GM23338 (cell line): ENCODE data around the gene NCS1. TPM values are rescaled to one million over a fixed set of nuclear protein-coding genes. Genes with fewer than 3 reads are reported as not detected.

ENCODE experiments used
- ATAC-seq: fragments of 200-7000 bp; cut with Tn5 transposase; 3 replicates; pipeline ENCODE4 v1.9.1; 2020
- DNase-seq: peaks from one replicate; pipeline ENCODE4 v3.0.0-alpha.2; 2015; ENCODE audit warnings: low spot score
- H2AFZ ChIP-seq: fragments of 200-600 bp; sonication (generic); 2 replicates; pipeline ENCODE4 v1.8.0; 2016; ENCODE audit warnings: antibody characterized with exemption, mild to moderate bottlenecking, moderate library complexity
- H3F3A ChIP-seq: fragments of 200-600 bp; sonication (generic); replicated peaks from 2 replicates; pipeline ENCODE4 v1.8.0; 2017; ENCODE audit warnings: antibody characterized with exemption, mixed run types, low read depth
- H3K27ac ChIP-seq: fragments of 200-600 bp; sonication (generic); 2 replicates; pipeline ENCODE4 v1.6.1; 2016; ENCODE audit warnings: low read depth
- H3K27me3 ChIP-seq: fragments of 200-600 bp; sonication (generic); 2 replicates; pipeline ENCODE4 v1.8.0; 2016; ENCODE audit warnings: mild to moderate bottlenecking, mixed run types, moderate library complexity; ENCODE audit not compliant: insufficient read depth
- H3K36me3 ChIP-seq: fragments of 200-600 bp; sonication (generic); 2 replicates; pipeline ENCODE4 v1.8.0; 2016; ENCODE audit warnings: mild to moderate bottlenecking; ENCODE audit not compliant: insufficient read depth
- H3K4me1 ChIP-seq: fragments of 200-600 bp; sonication (generic); 2 replicates; pipeline ENCODE4 v1.8.0; 2016; ENCODE audit warnings: mild to moderate bottlenecking, moderate library complexity; ENCODE audit not compliant: insufficient read depth
- H3K4me2 ChIP-seq: fragments of 200-600 bp; sonication (generic); 2 replicates; pipeline ENCODE4 v1.7.1; 2017; ENCODE audit warnings: mixed run types
- H3K4me3 ChIP-seq: fragments of 200-600 bp; sonication (generic); 2 replicates; pipeline ENCODE4 v1.6.1; 2016; ENCODE audit warnings: mixed run types
- H3K79me2 ChIP-seq: fragments of 200-600 bp; sonication (generic); replicated peaks from 2 replicates; pipeline ENCODE4 v1.8.0; 2017; ENCODE audit warnings: mild to moderate bottlenecking; ENCODE audit not compliant: insufficient read depth
- H3K9me2 ChIP-seq: fragments of 200-600 bp; sonication (generic); 2 replicates; pipeline ENCODE4 v1.8.0; 2017; ENCODE audit not compliant: insufficient read depth
- H4K20me1 ChIP-seq: fragments of 200-600 bp; sonication (generic); replicated peaks from 2 replicates; pipeline ENCODE4 v1.8.0; 2017; ENCODE audit warnings: mild to moderate bottlenecking; ENCODE audit not compliant: insufficient read depth
- H3K27ac Mint-ChIP-seq: 2 replicates; pipeline ENCODE4 v1.8.0; 2020; ENCODE audit warnings: inconsistent platforms, mild to moderate bottlenecking, moderate library complexity, mixed read lengths
- H3K27me3 Mint-ChIP-seq: 3 replicates; pipeline ENCODE4 v1.8.0; 2022; ENCODE audit warnings: low read depth, mild to moderate bottlenecking, moderate library complexity, mixed read lengths, inconsistent platforms; ENCODE audit not compliant: insufficient read depth, poor library complexity
- H3K36me3 Mint-ChIP-seq: 3 replicates; pipeline ENCODE4 v1.8.0; 2021; ENCODE audit warnings: low read depth, mild to moderate bottlenecking, inconsistent platforms, moderate library complexity, mixed read lengths
- H3K4me1 Mint-ChIP-seq: 3 replicates; pipeline ENCODE4 v1.8.0; 2020; ENCODE audit warnings: mild to moderate bottlenecking, inconsistent platforms, mixed read lengths
- H3K4me3 Mint-ChIP-seq: 3 replicates; pipeline ENCODE4 v1.8.0; 2021; ENCODE audit warnings: moderate library complexity, mild to moderate bottlenecking, inconsistent platforms, mixed read lengths
- H3K9me3 Mint-ChIP-seq: 3 replicates; pipeline ENCODE4 v1.8.0; 2020; ENCODE audit warnings: moderate library complexity, mild to moderate bottlenecking, inconsistent platforms, mixed read lengths
- EZH2 ChIP-seq: fragments of 200-600 bp; sonication (generic); IDR thresholded peaks from one replicate; pipeline ENCODE4 v1.8.0; 2017; ENCODE audit warnings: antibody characterized with exemption, mild to moderate bottlenecking, low read depth; ENCODE audit not compliant: unreplicated experiment
- EZH2phosphoT487 ChIP-seq: fragments of 200-600 bp; sonication (generic); IDR thresholded peaks from one replicate; pipeline ENCODE4 v1.8.1; 2018; ENCODE audit warnings: antibody characterized with exemption; ENCODE audit not compliant: unreplicated experiment
- JUNB ChIP-seq: IDR thresholded peaks from one replicate; pipeline ENCODE4 v1.6.1; 2016; ENCODE audit warnings: antibody characterized with exemption; ENCODE audit not compliant: unreplicated experiment
- STAT1 ChIP-seq: IDR thresholded peaks from one replicate; pipeline ENCODE4 v1.6.1; 2016; ENCODE audit warnings: antibody characterized with exemption; ENCODE audit not compliant: unreplicated experiment
- ZNF114 ChIP-seq: fragments of 250-450 bp; sonication (Bioruptor Pico); IDR thresholded peaks from 2 replicates; pipeline ENCODE4 v1.5.0; 2020; ENCODE audit warnings: mild to moderate bottlenecking, moderate library complexity
- ZNF331 ChIP-seq: fragments of 250-450 bp; sonication (Bioruptor Pico); IDR thresholded peaks from 2 replicates; pipeline ENCODE4 v1.5.0; 2020; ENCODE audit warnings: low read depth, mild to moderate bottlenecking, moderate library complexity
- polyA plus RNA-seq: library from polyadenylated mRNA; unstranded; fragments of >200 nt; fragmentation: Nextera tagmentation; extraction: Ambion mirVana; gene quantifications from 2 replicates; pipeline ENCODE4 v1.2.1, GENCODE V29; 2016
- total RNA-seq: library from RNA; depleted of rRNA; stranded (reverse); fragments of >200 nt; shearing (Covaris generic); gene quantifications from 2 replicates; pipeline ENCODE4 v1.2.3, GENCODE V29; 2014
- TF ChIP-seq, protein P1 (sequence below): fragments of 250-450 bp; sonication (Bioruptor Pico); IDR thresholded peaks from 2 replicates; pipeline ENCODE4 v1.5.0; 2020; ENCODE audit warnings: mild to moderate bottlenecking, moderate library complexity
- TF ChIP-seq, protein P2 (sequence below): IDR thresholded peaks from 2 replicates; pipeline ENCODE4 v1.6.1; 2016; ENCODE audit warnings: antibody characterized with exemption
- TF ChIP-seq, protein P3 (sequence below): IDR thresholded peaks from one replicate; pipeline ENCODE4 v1.6.1; 2018; ENCODE audit warnings: antibody characterized with exemption; ENCODE audit not compliant: unreplicated experiment

Gene NCS1
- total and polyA plus RNA-seq, 2 experiments from 2014 or later = 8.2 to 34.3 TPM

- H3F3A ChIP-seq = no peaks in the 10 kb centered on the region
- TF ChIP-seq ZNF114 = no peak
- TF ChIP-seq, protein P1, sequence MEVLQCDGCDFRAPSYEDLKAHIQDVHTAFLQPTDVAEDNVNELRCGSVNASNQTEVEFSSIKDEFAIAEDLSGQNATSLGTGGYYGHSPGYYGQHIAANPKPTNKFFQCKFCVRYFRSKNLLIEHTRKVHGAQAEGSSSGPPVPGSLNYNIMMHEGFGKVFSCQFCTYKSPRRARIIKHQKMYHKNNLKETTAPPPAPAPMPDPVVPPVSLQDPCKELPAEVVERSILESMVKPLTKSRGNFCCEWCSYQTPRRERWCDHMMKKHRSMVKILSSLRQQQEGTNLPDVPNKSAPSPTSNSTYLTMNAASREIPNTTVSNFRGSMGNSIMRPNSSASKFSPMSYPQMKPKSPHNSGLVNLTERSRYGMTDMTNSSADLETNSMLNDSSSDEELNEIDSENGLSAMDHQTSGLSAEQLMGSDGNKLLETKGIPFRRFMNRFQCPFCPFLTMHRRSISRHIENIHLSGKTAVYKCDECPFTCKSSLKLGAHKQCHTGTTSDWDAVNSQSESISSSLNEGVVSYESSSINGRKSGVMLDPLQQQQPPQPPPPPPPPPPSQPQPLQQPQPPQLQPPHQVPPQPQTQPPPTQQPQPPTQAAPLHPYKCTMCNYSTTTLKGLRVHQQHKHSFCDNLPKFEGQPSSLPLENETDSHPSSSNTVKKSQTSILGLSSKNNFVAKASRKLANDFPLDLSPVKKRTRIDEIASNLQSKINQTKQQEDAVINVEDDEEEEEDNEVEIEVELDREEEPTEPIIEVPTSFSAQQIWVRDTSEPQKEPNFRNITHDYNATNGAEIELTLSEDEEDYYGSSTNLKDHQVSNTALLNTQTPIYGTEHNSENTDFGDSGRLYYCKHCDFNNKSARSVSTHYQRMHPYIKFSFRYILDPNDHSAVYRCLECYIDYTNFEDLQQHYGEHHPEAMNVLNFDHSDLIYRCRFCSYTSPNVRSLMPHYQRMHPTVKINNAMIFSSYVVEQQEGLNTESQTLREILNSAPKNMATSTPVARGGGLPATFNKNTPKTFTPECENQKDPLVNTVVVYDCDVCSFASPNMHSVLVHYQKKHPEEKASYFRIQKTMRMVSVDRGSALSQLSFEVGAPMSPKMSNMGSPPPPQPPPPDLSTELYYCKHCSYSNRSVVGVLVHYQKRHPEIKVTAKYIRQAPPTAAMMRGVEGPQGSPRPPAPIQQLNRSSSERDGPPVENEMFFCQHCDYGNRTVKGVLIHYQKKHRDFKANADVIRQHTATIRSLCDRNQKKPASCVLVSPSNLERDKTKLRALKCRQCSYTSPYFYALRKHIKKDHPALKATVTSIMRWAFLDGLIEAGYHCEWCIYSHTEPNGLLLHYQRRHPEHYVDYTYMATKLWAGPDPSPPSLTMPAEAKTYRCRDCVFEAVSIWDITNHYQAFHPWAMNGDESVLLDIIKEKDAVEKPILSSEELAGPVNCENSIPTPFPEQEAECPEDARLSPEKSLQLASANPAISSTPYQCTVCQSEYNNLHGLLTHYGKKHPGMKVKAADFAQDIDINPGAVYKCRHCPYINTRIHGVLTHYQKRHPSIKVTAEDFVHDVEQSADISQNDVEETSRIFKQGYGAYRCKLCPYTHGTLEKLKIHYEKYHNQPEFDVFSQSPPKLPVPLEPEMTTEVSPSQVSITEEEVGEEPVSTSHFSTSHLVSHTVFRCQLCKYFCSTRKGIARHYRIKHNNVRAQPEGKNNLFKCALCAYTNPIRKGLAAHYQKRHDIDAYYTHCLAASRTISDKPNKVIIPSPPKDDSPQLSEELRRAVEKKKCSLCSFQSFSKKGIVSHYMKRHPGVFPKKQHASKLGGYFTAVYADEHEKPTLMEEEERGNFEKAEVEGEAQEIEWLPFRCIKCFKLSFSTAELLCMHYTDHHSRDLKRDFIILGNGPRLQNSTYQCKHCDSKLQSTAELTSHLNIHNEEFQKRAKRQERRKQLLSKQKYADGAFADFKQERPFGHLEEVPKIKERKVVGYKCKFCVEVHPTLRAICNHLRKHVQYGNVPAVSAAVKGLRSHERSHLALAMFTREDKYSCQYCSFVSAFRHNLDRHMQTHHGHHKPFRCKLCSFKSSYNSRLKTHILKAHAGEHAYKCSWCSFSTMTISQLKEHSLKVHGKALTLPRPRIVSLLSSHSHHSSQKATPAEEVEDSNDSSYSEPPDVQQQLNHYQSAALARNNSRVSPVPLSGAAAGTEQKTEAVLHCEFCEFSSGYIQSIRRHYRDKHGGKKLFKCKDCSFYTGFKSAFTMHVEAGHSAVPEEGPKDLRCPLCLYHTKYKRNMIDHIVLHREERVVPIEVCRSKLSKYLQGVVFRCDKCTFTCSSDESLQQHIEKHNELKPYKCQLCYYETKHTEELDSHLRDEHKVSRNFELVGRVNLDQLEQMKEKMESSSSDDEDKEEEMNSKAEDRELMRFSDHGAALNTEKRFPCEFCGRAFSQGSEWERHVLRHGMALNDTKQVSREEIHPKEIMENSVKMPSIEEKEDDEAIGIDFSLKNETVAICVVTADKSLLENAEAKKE (CRISPR knock-in tag) = no peak
- ATAC-seq = no peak
- H4K20me1 ChIP-seq = 0 out of 2 replicates have a peak, but pooled peaks cover 3% of the 10 kb centered on the region
- no peak overlapping the region for H3K27ac ChIP-seq
- Mint-ChIP-seq H3K27me3 (peaks cover 15% of the 10 kb centered on the region), H3K4me1 (peaks cover 21% of the 10 kb centered on the region), H3K9me3 (no peaks in the 10 kb centered on the region), H3K4me3 (no peak overlapping the region), H3K27ac (no peak overlapping the region), H3K36me3 (no peaks in the 10 kb centered on the region)
- H3K9me2 ChIP-seq = no peaks in the 10 kb centered on the region
- peaks cover 7% of the 10 kb centered on the region; the same call in 1 of the 2 replicates for H3K4me1 ChIP-seq
- no peak overlapping the region for H2AFZ ChIP-seq
- H3K4me3 ChIP-seq = no peak overlapping the region
- no peaks in the 10 kb centered on the region for H3K27me3 ChIP-seq
- peaks cover 64% of the 10 kb centered on the region for H3K79me2 ChIP-seq
- H3K36me3 ChIP-seq = no peaks in the 10 kb centered on the region
- H3K4me2 ChIP-seq = no peak overlapping the region
- no peak for DNase-seq
Observed at GRCh38 chr9:130179331-130179907, 7.2 kb downstream of the NCS1 start.

- Mint-ChIP-seq H3K27me3 (peaks cover 16% of the 10 kb centered on the region), H3K4me1 (peaks cover 18% of the 10 kb centered on the region), H3K4me3 (no peak overlapping the region), H3K9me3 (no peaks in the 10 kb centered on the region), H3K36me3 (no peaks in the 10 kb centered on the region), H3K27ac (no peak overlapping the region)
- H3K9me2 ChIP-seq = no peaks in the 10 kb centered on the region
- H3K27me3 ChIP-seq = no peaks in the 10 kb centered on the region
- no peak overlapping the region for H2AFZ ChIP-seq
- DNase-seq = no peak
- TF ChIP-seq EZH2 = no peak
- TF ChIP-seq, protein P2, sequence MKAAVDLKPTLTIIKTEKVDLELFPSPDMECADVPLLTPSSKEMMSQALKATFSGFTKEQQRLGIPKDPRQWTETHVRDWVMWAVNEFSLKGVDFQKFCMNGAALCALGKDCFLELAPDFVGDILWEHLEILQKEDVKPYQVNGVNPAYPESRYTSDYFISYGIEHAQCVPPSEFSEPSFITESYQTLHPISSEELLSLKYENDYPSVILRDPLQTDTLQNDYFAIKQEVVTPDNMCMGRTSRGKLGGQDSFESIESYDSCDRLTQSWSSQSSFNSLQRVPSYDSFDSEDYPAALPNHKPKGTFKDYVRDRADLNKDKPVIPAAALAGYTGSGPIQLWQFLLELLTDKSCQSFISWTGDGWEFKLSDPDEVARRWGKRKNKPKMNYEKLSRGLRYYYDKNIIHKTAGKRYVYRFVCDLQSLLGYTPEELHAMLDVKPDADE = no peak
- TF ChIP-seq, protein P3, sequence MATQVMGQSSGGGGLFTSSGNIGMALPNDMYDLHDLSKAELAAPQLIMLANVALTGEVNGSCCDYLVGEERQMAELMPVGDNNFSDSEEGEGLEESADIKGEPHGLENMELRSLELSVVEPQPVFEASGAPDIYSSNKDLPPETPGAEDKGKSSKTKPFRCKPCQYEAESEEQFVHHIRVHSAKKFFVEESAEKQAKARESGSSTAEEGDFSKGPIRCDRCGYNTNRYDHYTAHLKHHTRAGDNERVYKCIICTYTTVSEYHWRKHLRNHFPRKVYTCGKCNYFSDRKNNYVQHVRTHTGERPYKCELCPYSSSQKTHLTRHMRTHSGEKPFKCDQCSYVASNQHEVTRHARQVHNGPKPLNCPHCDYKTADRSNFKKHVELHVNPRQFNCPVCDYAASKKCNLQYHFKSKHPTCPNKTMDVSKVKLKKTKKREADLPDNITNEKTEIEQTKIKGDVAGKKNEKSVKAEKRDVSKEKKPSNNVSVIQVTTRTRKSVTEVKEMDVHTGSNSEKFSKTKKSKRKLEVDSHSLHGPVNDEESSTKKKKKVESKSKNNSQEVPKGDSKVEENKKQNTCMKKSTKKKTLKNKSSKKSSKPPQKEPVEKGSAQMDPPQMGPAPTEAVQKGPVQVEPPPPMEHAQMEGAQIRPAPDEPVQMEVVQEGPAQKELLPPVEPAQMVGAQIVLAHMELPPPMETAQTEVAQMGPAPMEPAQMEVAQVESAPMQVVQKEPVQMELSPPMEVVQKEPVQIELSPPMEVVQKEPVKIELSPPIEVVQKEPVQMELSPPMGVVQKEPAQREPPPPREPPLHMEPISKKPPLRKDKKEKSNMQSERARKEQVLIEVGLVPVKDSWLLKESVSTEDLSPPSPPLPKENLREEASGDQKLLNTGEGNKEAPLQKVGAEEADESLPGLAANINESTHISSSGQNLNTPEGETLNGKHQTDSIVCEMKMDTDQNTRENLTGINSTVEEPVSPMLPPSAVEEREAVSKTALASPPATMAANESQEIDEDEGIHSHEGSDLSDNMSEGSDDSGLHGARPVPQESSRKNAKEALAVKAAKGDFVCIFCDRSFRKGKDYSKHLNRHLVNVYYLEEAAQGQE = no peak
- no peak for TF ChIP-seq EZH2phosphoT487
- no peak for TF ChIP-seq STAT1
- TF ChIP-seq ZNF114 = no peak
- no peak for TF ChIP-seq JUNB
- no peak for TF ChIP-seq ZNF331
- no peak overlapping the region for H3K4me2 ChIP-seq
- no peaks in the 10 kb centered on the region for H3F3A ChIP-seq
- H3K27ac ChIP-seq = no peak overlapping the region
- peaks cover 65% of the 10 kb centered on the region for H3K79me2 ChIP-seq
- H3K4me3 ChIP-seq = no peak overlapping the region
- H4K20me1 ChIP-seq = 0 out of 2 replicates have a peak, but pooled peaks cover 3% of the 10 kb centered on the region
- peaks cover 15% of the 10 kb centered on the region; the same call in 1 of the 2 replicates for H3K4me1 ChIP-seq
- no peaks in the 10 kb centered on the region for H3K36me3 ChIP-seq
- no peak for ATAC-seq
Observed at GRCh38 chr9:130180516-130180915, 8.3 kb downstream of the NCS1 start.
